GM21576 (cell line): ENCODE data around the gene KMT2B.
"Not testable (repeated sequence)": the region's sequence is repeated elsewhere in the genome, so short reads cannot be mapped to it uniquely, and the experiment has no call there.

Source experiments
- ATAC-seq: cut with Tn5 transposase; IDR thresholded peaks from one replicate; pipeline ENCODE4 v1.9.1; 2021; ENCODE audit warnings: mild to moderate bottlenecking, moderate library complexity; ENCODE audit not compliant: unreplicated experiment

The KMT2B gene

GRCh38 chr19:35710784-35711723 is 6.7 kb upstream of the KMT2B start:
- peak; percentile 31 for ATAC-seq

GRCh38 chr19:35712567-35713505 is 5.0 kb upstream of the KMT2B start:
- no peak for ATAC-seq

GRCh38 chr19:35713506-35713850 is 4.3 kb upstream of the KMT2B start:
- ATAC-seq, result no peak

GRCh38 chr19:35713904-35714495 is 3.8 kb upstream of the KMT2B start:
- no peak for ATAC-seq

GRCh38 chr19:35714601-35715354 is 3.0 kb upstream of the KMT2B start:
- ATAC-seq, result no peak

GRCh38 chr19:35715355-35715809 is 2.4 kb upstream of the KMT2B start:
- ATAC-seq, result no peak

GRCh38 chr19:35715981-35716800 is 1.6 kb upstream of the KMT2B start:
- no peak for ATAC-seq

GRCh38 chr19:35716801-35717664 is 770 bp upstream of the KMT2B start:
- peak; percentile 55 for ATAC-seq

GRCh38 chr19:35718345-35719041 is 690 bp downstream of the KMT2B start:
- no peak for ATAC-seq

GRCh38 chr19:35719402-35720162 is 1.8 kb downstream of the KMT2B start:
- no peak for ATAC-seq

GRCh38 chr19:35720163-35720524 is 2.3 kb downstream of the KMT2B start:
- no peak for ATAC-seq

GRCh38 chr19:35720648-35721047 is 2.8 kb downstream of the KMT2B start:
- no peak for ATAC-seq

GRCh38 chr19:35721374-35721773 is 3.6 kb downstream of the KMT2B start:
- ATAC-seq, result no peak

GRCh38 chr19:35722461-35722860 is 4.7 kb downstream of the KMT2B start:
- ATAC-seq, result no peak

- no peak for ATAC-seq
These were observed 5.1 kb downstream of the KMT2B start for GRCh38 chr19:35722897-35723296.

- ATAC-seq, result no peak
These were observed 5.9 kb downstream of the KMT2B start for GRCh38 chr19:35723671-35724070.

GRCh38 chr19:35724132-35724531 is 6.3 kb downstream of the KMT2B start:
- not testable (repeated sequence) for ATAC-seq
